K562 (cell line): ENCODE measurements around the gene ACTA2. TPM values are rescaled to one million over a fixed set of nuclear protein-coding genes. Genes with fewer than 3 reads are reported as not detected.

Source experiments
- ATAC-seq: fragments of 200-7000 bp; cut with Tn5 transposase; 3 replicates; pipeline ENCODE4 v1.9.1; 2020; ENCODE audit warnings: moderate library complexity
- BruUV-seq: library from RNA; stranded (reverse); fragments of 400-500 nt; replicated peaks from 2 replicates; lab custom pipeline; 2021; lab: Mats Ljungman, UMichigan
- CTCF ChIA-PET: fragments of 300-600 bp; formaldehyde crosslinking; extraction: SDS; loops from one replicate; lab custom pipeline; 2021; ENCODE audit warnings: low intra/inter-chr PET ratio; lab: Yijun Ruan, JAX
- POLR2A ChIA-PET: fragments of 300-600, 350-650 bp; sonication (Branson Sonifier 250); formaldehyde crosslinking; extraction: SDS; loops from one replicate; lab custom pipeline; 2021; ENCODE audit warnings: antibody characterized with exemption, inconsistent platforms; lab: Yijun Ruan, JAX
- DNase-seq, 4 experiments: peaks; one replicate each; pipeline versions ENCODE4 v3.0.0 to v3.0.0-alpha.2; 2011 to 2018; ENCODE audit warnings: low spot score in 3 of 4, mixed read lengths in 3 of 4; ENCODE audit errors: extremely low read depth in 1 of 4
- FAIRE-seq: peaks from 2 replicates; lab custom pipeline; 2011; peaks lifted over from hg19 to GRCh38; lab: Jason Lieb, UNC
- H2AFZ ChIP-seq: 2 replicates; pipeline ENCODE4 v1.6.0; 2011; ENCODE audit warnings: low read depth, low read length, control low read depth, inconsistent platforms
- H3K27ac ChIP-seq: fragments of 200-600 bp; 3 replicates; pipeline ENCODE4 v1.8.0; 2011; ENCODE audit warnings: low read depth, mild to moderate bottlenecking, control low read depth, inconsistent platforms, low read length, moderate library complexity, mixed read lengths; ENCODE audit errors: extremely low read depth
- H3K27me3 ChIP-seq, 2 experiments: fragments of 300-600 bp in 1 of 2; 2 replicates in 1 of 2; 3 replicates in 1 of 2; pipeline versions ENCODE4 v1.6.0 to v1.8.0; 2011; ENCODE audit warnings: inconsistent platforms in 2 of 2, low read length in 2 of 2, mild to moderate bottlenecking in 1 of 2, mixed read lengths in 1 of 2, moderate library complexity in 1 of 2; ENCODE audit not compliant: control insufficient read depth in 2 of 2, insufficient read depth in 2 of 2
- H3K36me3 ChIP-seq: fragments of 300-600 bp; 3 replicates; pipeline ENCODE4 v1.8.0; 2011; ENCODE audit warnings: mild to moderate bottlenecking, low read length, inconsistent platforms; ENCODE audit not compliant: control insufficient read depth, insufficient read depth
- H3K4me1 ChIP-seq, 2 experiments: fragments of 200-600 bp in 1 of 2; replicated peaks in 1 of 2; 2 replicates in 1 of 2; 3 replicates in 1 of 2; pipeline versions ENCODE4 v1.5.1 to v1.8.0; 2011; ENCODE audit warnings: inconsistent platforms in 2 of 2, low read length in 2 of 2, mild to moderate bottlenecking in 1 of 2, mixed read lengths in 1 of 2, moderate library complexity in 1 of 2; ENCODE audit not compliant: control insufficient read depth in 2 of 2, insufficient read depth in 2 of 2
- H3K4me2 ChIP-seq: 2 replicates; pipeline ENCODE4 v1.6.1; 2011; ENCODE audit warnings: low read length, control low read depth, inconsistent platforms, mixed read lengths; ENCODE audit not compliant: insufficient read depth
- H3K4me3 ChIP-seq: fragments of 200-600 bp; sonication (generic), shearing (Covaris generic); 2 replicates; pipeline ENCODE4 v1.5.1; 2016; ENCODE audit warnings: control low read depth, inconsistent platforms
- H3K79me2 ChIP-seq: fragments of 200-600 bp; 3 replicates; pipeline ENCODE4 v1.8.0; 2011; ENCODE audit warnings: low read length, inconsistent platforms; ENCODE audit not compliant: control insufficient read depth, insufficient read depth
- H3K9ac ChIP-seq, 2 experiments: 2 replicates each; pipeline versions ENCODE4 v1.6.0 to v1.6.1; 2011; ENCODE audit warnings: low read depth in 2 of 2, low read length in 2 of 2, control low read depth in 1 of 2, inconsistent platforms in 1 of 2, mild to moderate bottlenecking in 1 of 2, mixed read lengths in 1 of 2; ENCODE audit not compliant: insufficient read depth in 1 of 2
- H3K9me1 ChIP-seq: one replicate; pipeline ENCODE4 v1.6.0; 2011; ENCODE audit warnings: inconsistent platforms, mild to moderate bottlenecking, low read length, moderate library complexity; ENCODE audit not compliant: control insufficient read depth, insufficient read depth
- H3K9me3 ChIP-seq: replicated peaks from 2 replicates; pipeline ENCODE4 v1.5.1; 2011; ENCODE audit warnings: low read depth, low read length, inconsistent platforms; ENCODE audit not compliant: control insufficient read depth, insufficient read depth
- H4K20me1 ChIP-seq: replicated peaks from 2 replicates; pipeline ENCODE4 v1.6.1; 2011; ENCODE audit warnings: low read length, inconsistent platforms, mixed read lengths; ENCODE audit not compliant: control insufficient read depth, insufficient read depth
- BHLHE40 ChIP-seq: IDR thresholded peaks from 2 replicates; pipeline ENCODE4 v1.6.1; 2011; ENCODE audit warnings: low read length, improper control_type of control experiment
- CHD4 ChIP-seq: fragments of 200-600 bp; sonication (generic); IDR thresholded peaks from 3 replicates; pipeline ENCODE4 v1.6.1; 2012; ENCODE audit warnings: low read depth, mild to moderate bottlenecking, mixed read lengths, low read length, inconsistent platforms; ENCODE audit not compliant: insufficient read depth, insufficient replicate concordance, poor library complexity, severe bottlenecking
- FOXA1 ChIP-seq: fragments of 450-650 bp; IDR thresholded peaks from 2 replicates; pipeline ENCODE4 v1.6.1; 2016; ENCODE audit warnings: mild to moderate bottlenecking, borderline replicate concordance
- MXD1 ChIP-seq: fragments of 250-450 bp; sonication (Bioruptor Pico); IDR thresholded peaks from 2 replicates; pipeline ENCODE4 v1.8.0; 2021; ENCODE audit warnings: borderline replicate concordance, mild to moderate bottlenecking, moderate library complexity; ENCODE audit not compliant: poor library complexity, severe bottlenecking
- NFATC3 ChIP-seq: fragments of 450-650 bp; IDR thresholded peaks from 2 replicates; pipeline ENCODE4 v1.6.1; 2017; ENCODE audit warnings: mild to moderate bottlenecking
- TAF9B ChIP-seq: fragments of 450-650 bp; IDR thresholded peaks from 2 replicates; pipeline ENCODE4 v1.6.1; 2018; ENCODE audit warnings: mild to moderate bottlenecking; ENCODE audit not compliant: partially characterized antibody
- TCFL5 ChIP-seq: fragments of 250-450 bp; sonication (Bioruptor Pico); conservative IDR thresholded peaks from 2 replicates; pipeline ENCODE4 v1.6.1; 2021; ENCODE audit warnings: mild to moderate bottlenecking, moderate library complexity, matching md5 sums
- ZBTB43 ChIP-seq: sonication (generic); formaldehyde crosslinking; IDR thresholded peaks from 2 replicates; pipeline ENCODE4 v1.8.0; 2023; ENCODE audit warnings: mild to moderate bottlenecking, missing genetic modification reagents
- WGBS: fragments of 100-300 bp; shearing (Covaris generic); methylation state at CpG from one replicate; pipeline ENCODE4 v1.1.6; 2016; ENCODE audit warnings: low coverage, mixed read lengths; ENCODE audit not compliant: insufficient coverage; ENCODE audit errors: missing lambda C conversion rate; 5-methylcytosine and 5-hydroxymethylcytosine counted together
- in situ Hi-C: fragments of 300-500 bp; cut with MboI; formaldehyde crosslinking; loops from 4 replicates; pipeline ENCODE4 v1.15.0; 2018; ENCODE audit warnings: inconsistent platforms, mixed read lengths
- intact Hi-C: fragments of 100-400 bp; cut with micrococcal nuclease; formaldehyde crosslinking; loops from 2 replicates; pipeline ENCODE4 v1.14.2; 2022
- polyA plus RNA-seq, 8 experiments: library from polyadenylated mRNA; depleted of rRNA in 4 of 8; stranded (reverse) in 5 of 8; unstranded in 3 of 8; fragments of >200 nt; fragmentation: Nextera tagmentation in 2 of 8; fragmentation: Illumina TruSeq in 1 of 8; extraction: Ambion mirVana in 2 of 8; extraction: Trizol in 1 of 8; gene quantifications; 2 replicates each; pipeline versions ENCODE4 v1.2.1 to v1.2.3, GENCODE V29; 2011 to 2014; ENCODE audit warnings: inconsistent platforms in 1 of 8, missing spikeins in 1 of 8
- total RNA-seq, 7 experiments: library from RNA; depleted of rRNA in 6 of 7; stranded (reverse); fragments of >200 nt in 6 of 7; fragmentation: Illumina TruSeq in 2 of 7; extraction: Trizol in 2 of 7; gene quantifications; 2 replicates each; pipeline versions ENCODE4 v1.2.1 to v1.2.3, GENCODE V29; 2011 to 2021; ENCODE audit warnings: low replicate concordance in 1 of 7

Gene ACTA2
- total and polyA plus RNA-seq, 9 of the 15 experiments (the other 6 are each of a cell fraction or from before 2014, with no cell fraction given): 0.15 to 1.0 (median 0.38) TPM; not detected in 3

- Histone ChIP-seq H3K4me2 (no peak overlapping the region), H2AFZ (no peak overlapping the region), H3K27me3 (no peaks in the 10 kb centered on the region), H3K36me3 (no peaks in the 10 kb centered on the region), H3K4me3 (no peak overlapping the region), H3K9me1 (no peaks in the 10 kb centered on the region), H3K79me2 (no peaks in the 10 kb centered on the region), H4K20me1 (no peaks in the 10 kb centered on the region), H3K9me3 (no peaks in the 10 kb centered on the region), H3K27ac (no peak overlapping the region), H3K4me1 (no peaks in the 10 kb centered on the region), H3K9ac (no peak overlapping the region)
- no peak for ATAC-seq
- 3% methylated on average over 3 of the region's 3 CpGs for WGBS
- ChIA-PET POLR2A (no interaction called here), CTCF (no interaction called here)
- in situ Hi-C loops: no loop called here
- no peak for DNase-seq
- no TSS peak for BruUV-seq
- no peak for FAIRE-seq
- TF ChIP-seq CHD4 (no peak), MXD1 (CRISPR knock-in tag) (no peak), NFATC3 (no peak), FOXA1 (no peak), TCFL5 (CRISPR knock-in tag) (no peak), TAF9B (no peak), BHLHE40 (no peak), ZBTB43 (no peak)
- intact Hi-C loops: no loop called here
These were observed 2.4 kb downstream of the ACTA2 start for GRCh38 chr10:88949912-88950837.
